ENCODE results near the gene CHKB.

Gene CHKB

DNA sequence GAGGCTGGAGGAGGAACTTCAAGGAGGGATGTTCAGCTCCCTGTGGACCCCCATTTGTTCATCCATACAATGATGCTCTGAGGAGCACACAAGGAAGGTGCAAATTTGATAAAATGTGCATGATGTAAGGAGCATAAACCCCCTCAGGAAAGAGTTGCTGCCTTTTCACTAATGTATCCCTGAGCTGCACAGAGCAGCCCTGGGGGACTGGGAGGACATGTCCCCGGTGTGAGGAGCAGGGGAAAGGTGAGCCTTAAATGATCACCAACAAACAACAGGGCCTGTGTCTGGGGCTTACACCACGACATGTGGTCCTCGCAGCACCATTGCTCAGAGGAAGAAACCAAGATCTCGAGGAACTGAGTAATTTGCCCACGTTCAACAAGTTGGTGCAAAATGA, 14.4 kb upstream of the CHKB start:
- DNase-seq: no peak

DNA sequence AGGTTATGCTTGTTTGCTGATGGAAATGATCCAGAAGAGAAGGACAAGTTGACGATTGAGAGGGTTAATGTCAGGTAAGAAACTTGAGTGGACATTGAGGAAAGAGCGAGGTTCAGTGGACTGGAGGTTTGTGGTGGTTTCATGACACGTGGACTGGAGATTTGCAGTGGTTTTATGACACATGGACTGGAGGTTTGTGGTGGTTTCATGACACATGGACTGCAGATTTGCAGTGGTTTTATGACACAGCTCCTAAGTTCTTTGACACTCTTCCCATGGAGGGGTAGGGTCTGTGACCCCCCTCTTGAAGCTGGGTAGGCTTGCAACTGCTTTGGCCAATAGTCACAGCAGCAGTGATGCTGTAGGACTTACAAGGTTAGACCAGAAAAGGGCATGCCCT, 12.5 kb upstream of the CHKB start:
- DNase-seq: no peak

DNA sequence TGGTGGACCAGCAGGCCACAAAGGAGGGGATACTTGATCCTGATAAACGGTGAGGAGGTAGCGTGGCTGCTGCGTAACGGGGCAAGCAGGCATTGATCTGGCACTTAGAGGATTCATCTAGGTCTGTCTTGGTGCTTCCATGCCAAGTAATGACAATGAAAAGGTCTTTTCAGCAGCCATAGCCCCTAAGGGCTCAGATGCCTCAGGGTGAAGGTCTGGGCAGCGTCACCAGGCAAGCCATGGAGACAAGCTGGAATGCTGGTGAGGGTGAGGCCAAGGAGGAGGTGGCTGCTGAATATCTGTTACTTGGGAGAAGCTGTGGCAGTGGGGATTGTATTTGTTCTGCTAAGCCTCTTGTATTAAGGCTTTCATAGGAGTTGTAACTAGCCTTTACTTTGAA, 4.8 kb upstream of the CHKB start:
- DNase-seq: no peak

DNA sequence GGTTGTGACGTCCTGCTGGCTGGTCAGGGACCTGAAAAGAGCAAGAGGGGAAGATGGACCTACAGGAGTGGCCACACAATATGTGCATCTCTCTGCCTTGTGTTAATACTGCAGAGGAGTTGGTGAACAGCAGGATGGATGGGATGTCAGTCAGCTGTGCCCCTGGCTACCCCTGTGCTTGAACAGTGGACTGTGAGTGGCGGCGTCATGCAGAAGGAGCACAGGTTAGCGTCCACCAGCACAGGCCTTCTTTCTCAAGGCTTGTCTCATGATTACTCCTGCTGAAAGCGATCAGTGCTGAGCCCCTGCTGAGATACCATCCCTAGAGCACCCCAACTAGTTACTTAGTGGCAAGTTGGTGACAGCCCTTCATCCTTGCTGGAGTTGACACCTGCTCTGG, 3.8 kb upstream of the CHKB start:
- DNase-seq: no peak

DNA sequence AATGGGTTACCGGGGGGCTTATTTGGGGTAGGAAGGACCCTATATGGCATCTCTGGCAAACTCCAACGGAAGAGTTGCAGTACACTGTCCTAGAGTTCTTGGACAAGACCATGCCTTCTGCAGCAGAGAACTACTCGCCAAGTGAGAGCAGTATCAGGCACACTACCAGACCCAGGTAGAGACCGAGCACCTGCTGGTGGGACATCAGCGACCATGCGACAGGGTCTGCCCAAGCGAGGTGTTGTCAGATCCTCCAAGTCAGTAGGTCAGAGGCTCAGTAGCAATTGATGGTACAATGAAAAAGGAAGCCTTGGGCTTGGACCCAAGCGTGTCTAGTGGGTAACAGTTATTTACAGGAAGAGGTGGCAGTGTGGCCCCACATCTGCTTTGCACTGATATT, 3.1 kb upstream of the CHKB start:
- DNase-seq: no peak

DNA sequence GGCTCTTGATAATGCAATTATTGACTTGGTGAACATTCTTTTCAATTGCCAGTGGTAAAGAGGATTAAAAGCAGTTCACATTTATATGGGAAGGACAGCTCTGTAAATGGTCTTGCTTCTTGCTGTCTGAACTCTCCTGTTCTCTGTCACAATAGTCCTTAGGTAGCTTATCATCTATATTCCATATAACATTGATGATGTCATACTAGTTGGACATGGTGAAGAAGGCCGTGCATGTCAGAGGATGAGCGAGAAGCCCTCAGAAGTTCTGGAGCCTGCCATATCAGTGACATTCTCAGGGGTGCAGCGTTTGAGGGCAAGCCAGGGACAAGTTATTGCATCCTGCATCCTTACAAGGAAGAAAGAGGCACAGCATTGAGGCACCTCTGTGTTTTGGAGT, 2.6 kb upstream of the CHKB start:
- no peak for DNase-seq

DNA sequence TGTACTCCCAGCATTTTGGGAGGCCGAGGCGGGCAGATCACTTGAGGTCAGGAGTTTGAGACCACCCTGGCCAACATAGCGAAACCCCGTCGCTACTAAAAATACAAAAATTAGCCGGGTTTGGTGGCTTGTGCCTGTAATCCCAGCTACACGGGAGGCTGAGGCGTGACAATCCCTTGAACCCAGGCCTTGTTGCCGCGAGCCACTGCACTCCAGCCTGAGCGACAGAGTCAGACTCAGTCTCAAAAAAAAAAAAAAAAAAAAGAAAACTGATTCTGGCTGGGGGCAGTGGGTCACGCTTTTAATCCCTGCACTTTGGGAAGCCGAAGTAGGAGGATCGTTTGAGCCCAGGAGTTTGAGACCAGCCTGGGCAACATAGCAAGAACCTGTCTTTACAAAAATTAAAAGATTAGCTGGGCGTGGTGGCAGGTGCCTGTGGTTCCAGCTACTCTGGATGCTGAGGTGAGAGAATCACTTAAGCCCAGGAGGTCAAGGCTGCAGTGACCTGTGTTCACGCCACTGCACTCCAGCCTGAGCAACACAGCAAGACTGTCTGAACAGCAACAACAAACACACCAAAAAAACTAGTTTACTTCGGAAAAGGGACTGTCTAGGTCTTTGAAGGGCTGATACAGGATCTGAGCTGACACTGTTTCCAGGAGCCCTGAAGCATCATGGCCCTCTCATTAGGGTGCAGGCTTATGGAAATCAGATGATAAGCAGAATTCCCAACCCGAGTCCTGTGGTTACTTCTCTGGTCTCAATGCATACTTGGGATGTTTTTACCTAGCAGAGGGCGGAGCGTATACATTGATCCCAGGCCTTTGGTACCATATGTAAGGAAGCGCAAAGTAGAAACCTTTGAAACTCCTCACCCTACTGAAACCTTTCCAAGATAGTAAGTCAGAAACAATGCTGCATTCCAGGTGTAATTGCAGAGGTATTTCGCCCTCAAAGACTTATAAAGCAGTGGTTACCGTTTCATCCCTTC, 1.8 kb upstream of the CHKB start:
- no peak for DNase-seq

DNA sequence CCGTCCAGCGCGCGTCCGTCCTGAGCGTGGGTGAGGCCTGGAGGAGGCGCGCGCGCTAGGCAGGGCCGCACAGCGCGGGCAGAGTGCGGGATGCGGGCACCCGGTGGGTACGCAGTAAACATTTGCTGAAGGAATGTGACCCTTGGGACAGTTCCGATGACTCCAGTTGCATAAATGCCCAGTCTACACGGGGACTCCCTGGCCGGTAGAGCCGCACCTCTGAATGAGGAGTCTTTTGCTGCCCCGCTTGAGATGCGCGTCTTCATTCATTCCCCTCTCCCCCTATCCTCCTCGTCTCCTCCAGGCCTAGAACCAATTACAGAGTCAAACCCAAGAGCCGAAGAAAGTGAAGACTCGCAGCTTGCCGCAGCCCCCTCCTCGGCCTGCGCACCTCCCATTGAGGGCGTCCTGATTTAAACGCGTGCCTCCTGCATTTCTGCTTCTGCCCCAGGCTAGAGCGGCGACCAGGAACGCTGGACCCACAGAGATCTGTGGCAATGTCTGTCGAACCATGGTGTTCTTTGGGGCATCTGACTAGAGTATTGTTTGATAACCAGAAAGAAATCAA, 729 bp upstream of the CHKB start:
- no peak for DNase-seq

DNA sequence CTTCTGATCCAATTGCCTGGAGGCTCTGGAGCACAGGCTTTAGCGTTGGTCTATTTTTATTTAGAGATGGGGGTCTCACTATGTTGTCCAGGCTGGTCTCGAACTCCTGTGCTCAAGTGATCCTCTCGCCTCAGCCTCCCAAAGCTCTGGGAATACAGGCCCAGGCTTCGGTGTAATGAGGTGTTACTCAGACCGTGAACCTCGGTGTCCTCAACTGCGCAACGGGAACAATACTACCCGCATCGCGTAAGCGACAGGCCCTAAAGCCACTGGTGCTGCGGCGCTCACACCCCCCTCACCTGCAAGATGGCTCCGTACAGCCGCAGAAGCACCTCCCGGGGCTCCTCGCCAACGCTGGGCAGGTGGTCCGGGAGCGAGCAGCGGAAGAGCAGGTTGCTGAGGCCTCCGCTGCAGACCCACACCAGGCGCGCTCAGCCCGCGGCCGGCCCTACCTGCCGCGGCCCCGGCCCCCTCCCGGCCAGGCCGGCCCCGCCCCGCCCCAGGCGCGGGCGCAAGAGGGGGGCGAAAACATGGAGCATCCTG, 628 bp downstream of the CHKB start:
- DNase-seq: peak; percentile 18 to 29

DNA sequence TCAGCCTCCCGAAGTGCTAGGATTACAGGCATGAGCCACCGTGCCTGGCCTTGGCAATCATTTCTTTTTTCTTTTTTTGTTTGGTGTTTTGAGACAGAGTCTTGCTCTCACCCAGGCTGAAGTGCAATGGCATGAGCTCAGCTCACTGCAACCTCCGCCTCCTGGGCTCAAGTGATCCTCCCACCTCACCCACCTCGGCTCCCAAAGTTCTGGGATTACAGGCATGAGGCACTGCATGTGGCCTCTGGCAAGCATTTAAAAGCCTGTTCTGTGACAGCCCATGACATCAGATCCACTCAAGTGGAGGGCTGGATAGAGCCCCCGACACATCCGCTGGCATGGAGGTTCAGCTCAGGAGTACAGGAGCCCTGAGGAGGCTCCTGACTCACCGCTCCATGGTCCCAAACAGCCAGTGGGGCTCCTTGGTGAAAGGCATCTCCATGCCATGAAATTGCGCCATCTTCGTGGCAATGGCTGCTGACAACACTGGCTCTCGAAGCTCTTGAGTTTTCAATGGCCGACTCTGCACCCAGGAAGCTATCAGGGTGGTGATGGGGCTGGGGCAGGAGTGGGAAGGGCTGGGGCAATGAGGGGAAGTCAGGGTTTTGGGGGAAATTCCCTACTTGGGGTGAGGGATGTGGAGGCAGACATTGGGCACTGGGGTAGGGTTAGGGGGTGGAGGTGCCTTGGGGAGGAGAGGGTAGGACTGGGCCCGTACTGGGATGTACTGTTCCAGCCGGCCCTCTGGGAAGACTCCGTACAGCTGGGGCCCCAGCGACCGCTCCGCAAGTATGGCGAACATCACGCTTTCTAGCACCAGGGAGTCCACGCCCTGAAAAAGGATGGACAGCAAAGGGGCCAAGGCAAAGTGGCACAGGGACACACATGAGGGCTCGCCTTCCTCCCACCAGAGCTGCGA, 1.4 kb downstream of the CHKB start:
- no peak for DNase-seq

DNA sequence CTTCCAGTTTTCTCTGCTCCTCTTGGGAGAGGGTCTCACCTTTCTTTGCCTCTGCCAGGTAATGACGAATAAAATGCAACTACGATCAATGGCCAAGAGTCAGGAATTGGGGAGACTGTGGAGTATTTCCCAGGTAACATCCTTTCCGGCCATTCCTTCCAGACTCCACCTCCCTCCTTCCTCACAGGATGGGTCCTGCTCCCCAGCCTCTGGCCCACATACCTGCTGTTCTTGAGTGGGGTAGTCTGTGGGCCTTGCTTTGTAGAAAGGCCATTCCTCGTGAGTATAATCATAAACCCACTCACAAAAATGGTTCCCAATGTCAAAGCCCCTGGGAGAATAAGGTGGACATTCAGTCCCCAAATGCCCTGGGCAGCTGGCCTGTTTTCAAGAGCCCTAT, 2.9 kb downstream of the CHKB start:
- DNase-seq: no peak

DNA sequence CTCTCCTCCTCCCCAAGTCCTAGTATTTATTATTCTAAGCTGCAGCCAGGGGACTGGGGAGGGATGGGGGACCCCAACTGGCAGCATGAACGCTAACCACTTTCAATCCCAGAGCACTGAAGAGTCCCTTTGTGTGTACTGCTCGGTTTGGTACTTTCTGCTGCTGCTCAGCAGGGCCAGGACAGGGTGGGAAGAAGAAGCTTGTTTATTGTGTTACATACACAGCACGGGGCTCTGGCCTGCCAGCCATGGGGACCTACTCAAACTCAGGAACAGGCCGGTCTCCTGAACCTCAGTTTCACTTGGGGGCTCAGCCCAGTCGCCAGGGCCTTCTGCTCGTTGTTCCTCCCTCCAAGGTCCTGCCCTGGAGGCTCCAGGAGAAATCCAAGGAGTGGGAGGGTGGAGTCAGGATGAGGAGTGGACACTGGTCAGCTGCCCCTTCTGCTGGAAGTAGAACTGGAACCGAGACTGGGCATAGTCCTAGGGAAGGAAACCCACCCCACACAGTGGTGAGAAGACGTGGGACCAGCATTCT, 3.8 kb downstream of the CHKB start:
- no peak for DNase-seq

DNA sequence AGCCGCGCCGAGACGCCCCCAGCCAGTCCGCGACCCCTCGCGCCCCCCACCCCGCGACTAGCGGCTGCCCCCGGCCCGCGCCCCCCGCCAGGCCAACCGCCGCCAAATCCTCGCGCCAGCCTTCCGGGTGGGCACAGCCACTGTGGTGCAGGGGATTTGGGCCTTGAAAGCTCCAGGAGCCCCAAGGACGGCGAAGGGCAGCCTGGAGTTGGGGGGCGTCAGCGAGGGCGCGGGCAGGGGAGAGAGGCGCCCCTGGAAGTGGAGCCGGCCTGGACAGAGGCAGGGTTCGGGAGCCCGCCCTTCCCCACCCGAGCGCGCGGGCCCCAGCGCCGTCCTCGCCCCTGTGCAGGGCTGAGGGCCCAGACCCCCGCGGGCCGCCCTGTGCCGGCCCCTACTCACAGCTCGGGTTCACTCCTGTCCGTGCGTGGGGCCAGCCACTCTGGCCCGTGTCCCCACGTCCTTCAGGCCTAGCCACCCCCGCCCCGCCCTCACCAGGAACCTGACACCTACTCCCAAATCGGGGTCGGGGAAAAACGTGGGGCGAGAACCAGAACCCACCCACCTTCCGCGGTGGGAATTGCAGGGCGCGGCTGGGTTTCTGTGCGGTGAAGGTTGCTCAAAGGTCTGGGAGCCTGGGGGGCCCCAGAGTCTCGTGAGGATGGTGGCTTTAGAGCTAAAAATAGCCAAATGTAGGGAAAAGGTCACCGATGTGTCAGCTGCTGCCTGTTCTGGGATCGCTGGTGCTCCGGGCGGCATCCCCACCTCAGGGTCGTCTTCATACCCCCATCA, 4.5 kb downstream of the CHKB start, which contains the start of gene CPT1B:
Gene CPT1B (minus strand): TSS at position 441 of the 789 bp plus-strand sequence. CDS start 512 bp downstream, outside the sequence.
- no peak for DNase-seq

DNA sequence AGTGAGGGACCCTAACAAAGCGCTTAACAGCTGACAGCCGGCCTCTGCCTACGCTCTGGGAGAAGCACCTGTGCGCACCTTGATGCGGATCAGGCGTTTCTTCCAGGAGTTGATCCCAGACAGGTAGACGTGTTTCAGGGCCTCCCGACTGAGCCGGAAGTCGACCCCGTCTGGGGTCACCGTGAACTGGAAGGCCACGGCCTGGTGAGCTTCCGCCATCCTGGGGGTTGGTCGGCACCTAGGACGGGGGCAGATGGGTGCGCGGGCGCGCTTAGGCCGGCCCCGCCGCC, 5.0 kb downstream of the CHKB start:
- no peak for DNase-seq

DNA sequence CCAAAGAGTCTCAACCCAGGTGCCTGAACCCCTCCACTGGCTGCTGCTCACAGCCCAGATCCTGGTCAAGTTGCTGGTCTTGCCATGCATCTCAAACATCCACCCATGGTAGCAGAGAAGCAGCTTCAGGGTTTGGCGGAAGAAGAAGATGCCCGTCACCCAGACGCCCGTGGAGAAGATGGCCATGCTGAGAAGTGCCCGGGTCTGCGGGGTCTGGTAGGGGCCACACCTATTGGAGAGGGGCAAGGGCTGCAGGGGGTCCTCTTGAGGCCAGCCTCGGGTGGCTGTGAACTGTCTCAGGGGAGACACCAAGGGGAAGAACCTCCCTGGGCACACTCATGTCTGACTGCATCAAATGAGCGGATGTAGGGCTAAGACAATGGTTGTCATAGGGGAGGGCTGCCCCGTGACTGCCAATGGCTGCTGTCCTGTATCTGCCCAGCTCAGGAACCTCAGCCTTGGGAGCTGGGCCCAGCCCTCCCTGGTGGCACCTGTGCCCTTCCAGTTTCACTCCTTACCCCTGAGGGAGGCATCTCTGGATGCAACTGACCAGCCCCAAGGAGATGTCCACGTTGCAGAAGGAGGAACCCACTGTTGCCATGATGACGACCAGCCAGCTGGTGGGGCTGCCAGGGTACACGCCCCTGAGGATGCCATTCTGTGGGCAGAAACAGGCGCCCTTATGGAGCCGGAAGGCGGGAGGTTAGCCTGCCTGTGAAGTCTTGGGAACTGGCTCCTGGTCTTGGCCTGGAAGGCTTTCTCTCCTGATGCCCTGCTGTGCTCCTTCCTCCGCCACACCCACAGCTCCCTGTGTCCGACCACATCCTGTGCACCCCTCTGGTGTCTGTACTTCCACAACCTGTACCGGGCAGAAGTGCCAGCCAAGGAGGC, 5.6 kb downstream of the CHKB start:
- no peak for DNase-seq

DNA sequence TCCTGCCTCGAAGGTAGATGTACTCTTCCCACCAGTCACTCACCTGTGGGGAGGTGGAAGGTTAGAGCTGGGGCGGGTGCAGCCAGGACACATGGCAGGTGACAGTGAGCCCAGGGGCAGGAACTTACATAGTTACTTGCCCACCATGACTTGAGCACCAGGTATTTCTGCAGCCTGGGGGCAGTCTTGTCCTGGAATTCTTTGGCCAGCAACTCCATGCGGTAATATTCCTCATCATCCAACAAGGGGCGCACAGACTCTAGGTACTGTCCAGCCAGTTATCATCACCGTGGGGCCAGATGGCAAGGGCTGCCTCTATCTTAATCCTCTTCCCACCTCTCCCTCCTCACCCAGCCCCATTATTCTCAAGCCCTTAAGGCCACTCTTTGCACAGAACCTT, 6.6 kb downstream of the CHKB start:
- no peak for DNase-seq

DNA sequence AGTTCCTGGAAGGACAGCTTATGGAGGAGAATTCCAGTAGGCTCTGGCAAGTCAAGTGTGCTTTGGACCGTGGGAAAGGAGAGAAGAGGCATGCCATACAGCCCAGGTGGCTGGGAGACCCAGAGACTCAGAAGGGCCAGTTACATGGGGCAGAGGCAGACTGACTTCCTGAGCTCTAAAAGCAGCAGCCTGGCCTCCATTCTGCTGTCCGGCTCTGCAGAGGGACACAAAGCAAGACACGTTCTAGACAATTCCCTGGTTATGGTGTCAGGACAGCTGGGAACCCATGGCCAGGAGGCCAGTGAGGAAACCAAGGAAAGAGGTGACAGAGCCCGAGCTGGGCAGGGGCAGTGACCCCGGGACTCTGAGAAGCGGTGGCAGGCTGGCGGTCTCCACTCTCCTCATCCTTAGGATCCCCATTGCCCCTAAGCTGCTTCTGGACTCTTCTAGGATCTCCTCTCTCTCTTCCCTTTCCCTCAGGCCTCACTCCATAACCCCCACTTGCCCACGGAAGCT, 7.2 kb downstream of the CHKB start:
- DNase-seq: no peak

DNA sequence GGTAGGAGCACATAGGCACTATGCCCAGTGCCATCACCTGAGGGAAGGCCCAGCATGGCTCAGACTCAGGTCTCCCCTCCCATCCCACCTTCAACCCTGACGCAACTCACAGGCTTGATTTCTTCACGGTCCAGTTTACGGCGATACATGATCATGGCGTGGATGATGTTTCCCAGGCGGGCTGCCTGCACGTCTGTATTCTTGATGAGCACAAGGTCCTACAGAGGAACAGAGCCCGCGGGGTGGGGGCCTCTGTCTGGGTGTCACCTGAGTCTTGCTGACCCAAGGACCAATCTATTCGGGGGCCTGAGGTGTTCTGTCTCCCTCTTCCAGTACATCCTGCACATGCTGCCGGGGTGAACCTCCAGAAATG, 8.3 kb downstream of the CHKB start:
- no peak for DNase-seq

DNA sequence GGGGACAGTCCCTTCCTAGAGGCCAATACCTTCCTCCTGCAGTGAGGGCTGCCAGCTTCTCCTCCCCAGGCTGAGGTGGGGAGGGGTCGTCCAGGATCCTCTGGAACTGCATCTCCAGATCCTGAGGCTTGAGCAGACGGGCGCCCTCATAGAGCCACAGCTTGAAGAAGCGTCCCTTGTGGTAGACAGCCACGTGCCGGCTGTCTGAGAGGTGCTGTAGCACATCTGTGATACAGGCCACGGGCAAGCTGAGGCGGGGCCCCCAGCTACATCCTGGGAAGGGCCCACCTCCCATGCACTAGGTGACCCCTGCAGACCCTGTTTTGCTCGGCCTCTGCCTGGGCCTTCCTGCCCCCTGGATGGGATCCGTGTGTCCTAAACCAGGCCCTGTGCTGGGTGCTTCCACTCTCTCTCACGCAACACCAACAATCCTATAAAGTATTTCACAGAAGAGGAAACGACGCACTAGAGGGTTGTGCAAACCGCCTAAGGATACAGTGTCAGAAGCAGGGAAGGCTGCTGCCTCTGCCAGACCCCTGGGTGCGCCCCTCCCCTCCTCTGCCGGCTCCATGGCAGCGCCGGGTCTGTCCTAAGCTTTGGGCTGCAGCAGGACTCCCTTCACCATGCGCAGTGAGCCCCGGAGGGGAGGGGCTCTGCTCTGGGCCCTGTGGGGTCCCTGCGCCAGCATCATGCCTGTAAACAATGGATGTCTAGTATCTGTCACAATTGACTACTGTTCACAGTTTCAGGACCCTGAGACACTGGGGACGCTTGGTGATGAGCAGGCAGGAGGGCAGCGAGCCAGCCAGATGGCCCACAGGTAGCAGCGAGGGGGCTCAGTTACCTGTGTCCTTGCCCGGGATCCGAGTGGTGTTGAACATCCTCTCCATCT, 8.9 kb downstream of the CHKB start:
- no peak for DNase-seq

DNA sequence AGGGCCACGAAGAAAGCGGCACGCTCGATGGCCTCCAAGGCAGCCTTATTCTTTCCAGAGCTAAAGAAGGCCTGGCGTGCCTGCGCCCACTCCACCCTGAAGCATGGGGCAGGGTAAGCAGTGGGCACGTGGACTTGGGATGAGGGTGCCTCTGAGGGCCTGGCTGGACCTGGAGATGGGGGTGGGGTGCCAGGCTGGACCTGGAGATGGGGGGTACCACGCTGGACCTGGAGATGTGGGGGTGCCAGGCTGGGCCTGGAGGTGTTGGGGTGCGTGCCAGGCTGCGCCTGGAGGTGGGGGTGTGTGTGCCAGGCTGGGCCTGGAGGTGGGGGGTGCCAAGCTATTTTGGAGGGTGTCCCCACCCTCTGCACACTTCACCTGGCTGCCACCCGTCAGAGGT, 9.7 kb downstream of the CHKB start:
- no peak for DNase-seq

Data from activated CD4-positive, alpha-beta T cell treated with anti-CD3 and anti-CD28 coated beads for 4 hours (primary cell).